ENCODE results near the gene TXNDC12.
"Not testable (repeated sequence)": the region's sequence is repeated elsewhere in the genome, so short reads cannot be mapped to it uniquely, and the experiment has no call there.

TXNDC12 gene

GRCh38 chr1:52055066-52055865, at the start of gene TXNDC12:
TXNDC12 (minus strand) TSS chr1:52055191; CDS start chr1:52055096, 95 bp downstream.
- peak; percentile 88 for DNase-seq (ENCODE audit: low spot score)

- no peak for DNase-seq (ENCODE audit: low spot score)
Measured at GRCh38 chr1:52102336-52103013, 47.5 kb upstream of the TXNDC12 start.

- DNase-seq (ENCODE audit: low spot score), result no peak
Measured at GRCh38 chr1:52098139-52098871, 43.3 kb upstream of the TXNDC12 start.

- DNase-seq (ENCODE audit: low spot score), result no peak
Measured at GRCh38 chr1:52096216-52096615, 41.2 kb upstream of the TXNDC12 start.

GRCh38 chr1:52094300-52094699, 39.3 kb upstream of the TXNDC12 start:
- DNase-seq (ENCODE audit: low spot score), result not testable (repeated sequence)

GRCh38 chr1:52087892-52088291, 32.9 kb upstream of the TXNDC12 start:
- DNase-seq (ENCODE audit: low spot score), result not testable (repeated sequence)

GRCh38 chr1:52080014-52080415, 25.0 kb upstream of the TXNDC12 start:
- DNase-seq (ENCODE audit: low spot score), result no peak

- DNase-seq (ENCODE audit: low spot score), result not testable (repeated sequence)
Measured at GRCh38 chr1:52077277-52077676, 22.3 kb upstream of the TXNDC12 start.

- DNase-seq (ENCODE audit: low spot score), result no peak
Measured at GRCh38 chr1:52072291-52072690, 17.3 kb upstream of the TXNDC12 start.

- no peak for DNase-seq (ENCODE audit: low spot score)
Measured at GRCh38 chr1:52070704-52071103, 15.7 kb upstream of the TXNDC12 start.

GRCh38 chr1:52063192-52063591, 8.2 kb upstream of the TXNDC12 start:
- no peak for DNase-seq (ENCODE audit: low spot score)

GRCh38 chr1:52060822-52061221, 5.8 kb upstream of the TXNDC12 start:
- DNase-seq (ENCODE audit: low spot score), result no peak

GRCh38 chr1:52059888-52060287, 4.9 kb upstream of the TXNDC12 start:
- DNase-seq (ENCODE audit: low spot score), result no peak

GRCh38 chr1:52059321-52059720, 4.3 kb upstream of the TXNDC12 start:
- DNase-seq (ENCODE audit: low spot score), result no peak

GRCh38 chr1:52057876-52058415, 3.0 kb upstream of the TXNDC12 start:
- no peak for DNase-seq (ENCODE audit: low spot score)

GRCh38 chr1:52057255-52057654, 2.3 kb upstream of the TXNDC12 start:
- no peak for DNase-seq (ENCODE audit: low spot score)

GRCh38 chr1:52056937-52057231, 1.9 kb upstream of the TXNDC12 start:
- no peak for DNase-seq (ENCODE audit: low spot score)

GRCh38 chr1:52056163-52056936, 1.4 kb upstream of the TXNDC12 start, which contains the start of gene BTF3L4:
BTF3L4 (plus strand) TSS chr1:52056295; CDS start chr1:52059848, 3,553 bp downstream.
- DNase-seq (ENCODE audit: low spot score), result peak; percentile 94

GRCh38 chr1:52055866-52056162, 823 bp upstream of the TXNDC12 start:
- no peak for DNase-seq (ENCODE audit: low spot score)

GRCh38 chr1:52054496-52055065, 410 bp downstream of the TXNDC12 start:
- no peak for DNase-seq (ENCODE audit: low spot score)

- no peak for DNase-seq (ENCODE audit: low spot score)
Measured at GRCh38 chr1:52053862-52054261, 1.1 kb downstream of the TXNDC12 start.

- DNase-seq (ENCODE audit: low spot score), result not testable (repeated sequence)
Measured at GRCh38 chr1:52049337-52049736, 5.7 kb downstream of the TXNDC12 start.

All from iPS-NIHi11 (cell line).